Measurements from ENCODE around the gene EIF5. TPM values are rescaled to one million over a fixed set of nuclear protein-coding genes. Genes with fewer than 3 reads are reported as not detected.

Gene EIF5
- total RNA-seq, 1 donor from 2014 or later, result 187 TPM

Other genes starting within 250 kb of the EIF5 start
- 0.17 TPM in 1 of 2 replicates, not detected in the other for gene EXOC3L4, start 239.5 kb upstream of the EIF5 start, total RNA-seq
- 58.5 and 155 TPM in 2 replicates for gene TNFAIP2, start 210.8 kb upstream of the EIF5 start, total RNA-seq
- 47.5 and 59.3 TPM in 2 replicates for gene MARK3, start 51.2 kb downstream of the EIF5 start, total RNA-seq
- gene CKB, start 188.6 kb downstream of the EIF5 start, total RNA-seq, result 492 and 789 TPM in 2 replicates
- gene TRMT61A, start 195.0 kb downstream of the EIF5 start, total RNA-seq, result 9.0 and 21.9 TPM in 2 replicates
- gene BAG5, start 228.4 kb downstream of the EIF5 start, total RNA-seq, result 26.6 and 27.2 TPM in 2 replicates
- gene COA8, start 228.7 kb downstream of the EIF5 start, total RNA-seq, result 29.0 and 44.0 TPM in 2 replicates

Data from epithelial cell of proximal tubule (primary cell).